ENCODE data around the gene NCAN. TPM values are rescaled to one million over a fixed set of nuclear protein-coding genes. Genes with fewer than 3 reads are reported as not detected.
A peak's percentile ranks its signal among the peaks of the same experiment; 100 is the strongest.

Gene NCAN
- total RNA-seq, 1 experiment from 2014 or later = 3.0 TPM

DNA sequence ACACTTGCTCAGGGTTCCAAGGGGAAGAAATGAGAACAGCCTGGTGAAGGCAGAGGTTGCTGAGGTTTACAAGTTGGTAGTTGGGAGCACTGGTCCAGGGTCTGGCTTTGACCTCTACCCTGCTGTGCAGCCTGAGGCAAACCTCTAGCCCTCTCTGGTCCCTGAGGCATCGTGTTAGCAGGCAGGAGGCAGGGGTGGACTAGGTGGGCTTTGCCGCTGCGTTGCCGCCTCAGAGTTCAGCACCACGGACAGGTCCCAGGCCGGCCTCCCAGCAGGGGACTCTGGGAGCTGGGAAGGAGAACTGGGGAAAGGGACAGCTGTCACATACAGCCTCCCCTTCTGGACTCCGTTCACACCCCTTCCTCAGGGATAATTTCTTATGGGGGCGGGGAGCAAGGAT, 3.1 kb downstream of the NCAN start (continued):
- TF ChIP-seq GRHL2 (CRISPR knock-in tag; IDR thresholded peaks at IDR 0.05; ENCODE audit: insufficient replicate concordance, severe bottlenecking) (no peak), NFE2L1 (CRISPR knock-in tag; IDR thresholded peaks at IDR 0.05) (peak; percentile 79; the same call in 1 of the 2 replicates), OVOL2 (CRISPR knock-in tag; IDR thresholded peaks at IDR 0.05; ENCODE audit: borderline replicate concordance) (no peak), CREM (CRISPR knock-in tag; IDR thresholded peaks at IDR 0.05) (peak; percentile 63; the same call in 1 of the 2 replicates), ETV6 (CRISPR knock-in tag; IDR thresholded peaks at IDR 0.05) (peak; percentile 78), GTF2I (CRISPR knock-in tag; conservative IDR thresholded peaks at IDR 0.05) (peak; percentile 80; the same call in 1 of the 2 replicates), ZBTB21 (CRISPR knock-in tag; IDR thresholded peaks at IDR 0.05; ENCODE audit: borderline replicate concordance) (peak; percentile 62; the same call in 1 of the 2 replicates), ESRRA (CRISPR knock-in tag; IDR thresholded peaks at IDR 0.05; ENCODE audit: borderline replicate concordance) (peak; percentile 64; the same call in 1 of the 2 replicates), KAT7 (CRISPR knock-in tag; IDR thresholded peaks at IDR 0.05; ENCODE audit: borderline replicate concordance) (no peak), NFATC4 (CRISPR knock-in tag; IDR thresholded peaks at IDR 0.05) (no peak), GABPB1 (CRISPR knock-in tag; IDR thresholded peaks at IDR 0.05) (no peak), CBFB (CRISPR knock-in tag; IDR thresholded peaks at IDR 0.05; ENCODE audit: low read depth) (no peak), FOXK1 (CRISPR knock-in tag; IDR thresholded peaks at IDR 0.05) (peak; percentile 78; the same call in 1 of the 2 replicates), CREB1 (CRISPR knock-in tag; IDR thresholded peaks at IDR 0.05) (peak; percentile 66; the same call in 1 of the 2 replicates), NR3C1 (CRISPR knock-in tag; conservative IDR thresholded peaks at IDR 0.05; ENCODE audit: low read depth) (0 out of 2 replicates have a peak, but pooled peaks have one; percentile 36), ZNF232 (CRISPR knock-in tag; IDR thresholded peaks at IDR 0.05) (peak; percentile 75; the same call in 1 of the 2 replicates)
- TF ChIP-seq, protein P1, sequence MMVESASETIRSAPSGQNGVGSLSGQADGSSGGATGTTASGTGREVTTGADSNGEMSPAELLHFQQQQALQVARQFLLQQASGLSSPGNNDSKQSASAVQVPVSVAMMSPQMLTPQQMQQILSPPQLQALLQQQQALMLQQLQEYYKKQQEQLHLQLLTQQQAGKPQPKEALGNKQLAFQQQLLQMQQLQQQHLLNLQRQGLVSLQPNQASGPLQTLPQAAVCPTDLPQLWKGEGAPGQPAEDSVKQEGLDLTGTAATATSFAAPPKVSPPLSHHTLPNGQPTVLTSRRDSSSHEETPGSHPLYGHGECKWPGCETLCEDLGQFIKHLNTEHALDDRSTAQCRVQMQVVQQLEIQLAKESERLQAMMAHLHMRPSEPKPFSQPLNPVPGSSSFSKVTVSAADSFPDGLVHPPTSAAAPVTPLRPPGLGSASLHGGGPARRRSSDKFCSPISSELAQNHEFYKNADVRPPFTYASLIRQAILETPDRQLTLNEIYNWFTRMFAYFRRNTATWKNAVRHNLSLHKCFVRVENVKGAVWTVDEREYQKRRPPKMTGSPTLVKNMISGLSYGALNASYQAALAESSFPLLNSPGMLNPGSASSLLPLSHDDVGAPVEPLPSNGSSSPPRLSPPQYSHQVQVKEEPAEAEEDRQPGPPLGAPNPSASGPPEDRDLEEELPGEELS (CRISPR knock-in tag; IDR thresholded peaks at IDR 0.05) = peak; percentile 95
- TF ChIP-seq, protein P2, sequence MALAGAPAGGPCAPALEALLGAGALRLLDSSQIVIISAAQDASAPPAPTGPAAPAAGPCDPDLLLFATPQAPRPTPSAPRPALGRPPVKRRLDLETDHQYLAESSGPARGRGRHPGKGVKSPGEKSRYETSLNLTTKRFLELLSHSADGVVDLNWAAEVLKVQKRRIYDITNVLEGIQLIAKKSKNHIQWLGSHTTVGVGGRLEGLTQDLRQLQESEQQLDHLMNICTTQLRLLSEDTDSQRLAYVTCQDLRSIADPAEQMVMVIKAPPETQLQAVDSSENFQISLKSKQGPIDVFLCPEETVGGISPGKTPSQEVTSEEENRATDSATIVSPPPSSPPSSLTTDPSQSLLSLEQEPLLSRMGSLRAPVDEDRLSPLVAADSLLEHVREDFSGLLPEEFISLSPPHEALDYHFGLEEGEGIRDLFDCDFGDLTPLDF (CRISPR knock-in tag; IDR thresholded peaks at IDR 0.05) = peak; percentile 89
- TF ChIP-seq, protein P3, sequence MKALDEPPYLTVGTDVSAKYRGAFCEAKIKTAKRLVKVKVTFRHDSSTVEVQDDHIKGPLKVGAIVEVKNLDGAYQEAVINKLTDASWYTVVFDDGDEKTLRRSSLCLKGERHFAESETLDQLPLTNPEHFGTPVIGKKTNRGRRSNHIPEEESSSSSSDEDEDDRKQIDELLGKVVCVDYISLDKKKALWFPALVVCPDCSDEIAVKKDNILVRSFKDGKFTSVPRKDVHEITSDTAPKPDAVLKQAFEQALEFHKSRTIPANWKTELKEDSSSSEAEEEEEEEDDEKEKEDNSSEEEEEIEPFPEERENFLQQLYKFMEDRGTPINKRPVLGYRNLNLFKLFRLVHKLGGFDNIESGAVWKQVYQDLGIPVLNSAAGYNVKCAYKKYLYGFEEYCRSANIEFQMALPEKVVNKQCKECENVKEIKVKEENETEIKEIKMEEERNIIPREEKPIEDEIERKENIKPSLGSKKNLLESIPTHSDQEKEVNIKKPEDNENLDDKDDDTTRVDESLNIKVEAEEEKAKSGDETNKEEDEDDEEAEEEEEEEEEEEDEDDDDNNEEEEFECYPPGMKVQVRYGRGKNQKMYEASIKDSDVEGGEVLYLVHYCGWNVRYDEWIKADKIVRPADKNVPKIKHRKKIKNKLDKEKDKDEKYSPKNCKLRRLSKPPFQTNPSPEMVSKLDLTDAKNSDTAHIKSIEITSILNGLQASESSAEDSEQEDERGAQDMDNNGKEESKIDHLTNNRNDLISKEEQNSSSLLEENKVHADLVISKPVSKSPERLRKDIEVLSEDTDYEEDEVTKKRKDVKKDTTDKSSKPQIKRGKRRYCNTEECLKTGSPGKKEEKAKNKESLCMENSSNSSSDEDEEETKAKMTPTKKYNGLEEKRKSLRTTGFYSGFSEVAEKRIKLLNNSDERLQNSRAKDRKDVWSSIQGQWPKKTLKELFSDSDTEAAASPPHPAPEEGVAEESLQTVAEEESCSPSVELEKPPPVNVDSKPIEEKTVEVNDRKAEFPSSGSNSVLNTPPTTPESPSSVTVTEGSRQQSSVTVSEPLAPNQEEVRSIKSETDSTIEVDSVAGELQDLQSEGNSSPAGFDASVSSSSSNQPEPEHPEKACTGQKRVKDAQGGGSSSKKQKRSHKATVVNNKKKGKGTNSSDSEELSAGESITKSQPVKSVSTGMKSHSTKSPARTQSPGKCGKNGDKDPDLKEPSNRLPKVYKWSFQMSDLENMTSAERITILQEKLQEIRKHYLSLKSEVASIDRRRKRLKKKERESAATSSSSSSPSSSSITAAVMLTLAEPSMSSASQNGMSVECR (CRISPR knock-in tag; IDR thresholded peaks at IDR 0.05; ENCODE audit: borderline replicate concordance) = peak; percentile 90
- TF ChIP-seq, protein P4, sequence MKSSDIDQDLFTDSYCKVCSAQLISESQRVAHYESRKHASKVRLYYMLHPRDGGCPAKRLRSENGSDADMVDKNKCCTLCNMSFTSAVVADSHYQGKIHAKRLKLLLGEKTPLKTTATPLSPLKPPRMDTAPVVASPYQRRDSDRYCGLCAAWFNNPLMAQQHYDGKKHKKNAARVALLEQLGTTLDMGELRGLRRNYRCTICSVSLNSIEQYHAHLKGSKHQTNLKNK (CRISPR knock-in tag; IDR thresholded peaks at IDR 0.05) = no peak
- TF ChIP-seq, protein P5, sequence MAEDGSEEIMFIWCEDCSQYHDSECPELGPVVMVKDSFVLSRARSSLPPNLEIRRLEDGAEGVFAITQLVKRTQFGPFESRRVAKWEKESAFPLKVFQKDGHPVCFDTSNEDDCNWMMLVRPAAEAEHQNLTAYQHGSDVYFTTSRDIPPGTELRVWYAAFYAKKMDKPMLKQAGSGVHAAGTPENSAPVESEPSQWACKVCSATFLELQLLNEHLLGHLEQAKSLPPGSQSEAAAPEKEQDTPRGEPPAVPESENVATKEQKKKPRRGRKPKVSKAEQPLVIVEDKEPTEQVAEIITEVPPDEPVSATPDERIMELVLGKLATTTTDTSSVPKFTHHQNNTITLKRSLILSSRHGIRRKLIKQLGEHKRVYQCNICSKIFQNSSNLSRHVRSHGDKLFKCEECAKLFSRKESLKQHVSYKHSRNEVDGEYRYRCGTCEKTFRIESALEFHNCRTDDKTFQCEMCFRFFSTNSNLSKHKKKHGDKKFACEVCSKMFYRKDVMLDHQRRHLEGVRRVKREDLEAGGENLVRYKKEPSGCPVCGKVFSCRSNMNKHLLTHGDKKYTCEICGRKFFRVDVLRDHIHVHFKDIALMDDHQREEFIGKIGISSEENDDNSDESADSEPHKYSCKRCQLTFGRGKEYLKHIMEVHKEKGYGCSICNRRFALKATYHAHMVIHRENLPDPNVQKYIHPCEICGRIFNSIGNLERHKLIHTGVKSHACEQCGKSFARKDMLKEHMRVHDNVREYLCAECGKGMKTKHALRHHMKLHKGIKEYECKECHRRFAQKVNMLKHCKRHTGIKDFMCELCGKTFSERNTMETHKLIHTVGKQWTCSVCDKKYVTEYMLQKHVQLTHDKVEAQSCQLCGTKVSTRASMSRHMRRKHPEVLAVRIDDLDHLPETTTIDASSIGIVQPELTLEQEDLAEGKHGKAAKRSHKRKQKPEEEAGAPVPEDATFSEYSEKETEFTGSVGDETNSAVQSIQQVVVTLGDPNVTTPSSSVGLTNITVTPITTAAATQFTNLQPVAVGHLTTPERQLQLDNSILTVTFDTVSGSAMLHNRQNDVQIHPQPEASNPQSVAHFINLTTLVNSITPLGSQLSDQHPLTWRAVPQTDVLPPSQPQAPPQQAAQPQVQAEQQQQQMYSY (CRISPR knock-in tag; IDR thresholded peaks at IDR 0.05) = no peak
- TF ChIP-seq, protein P6, sequence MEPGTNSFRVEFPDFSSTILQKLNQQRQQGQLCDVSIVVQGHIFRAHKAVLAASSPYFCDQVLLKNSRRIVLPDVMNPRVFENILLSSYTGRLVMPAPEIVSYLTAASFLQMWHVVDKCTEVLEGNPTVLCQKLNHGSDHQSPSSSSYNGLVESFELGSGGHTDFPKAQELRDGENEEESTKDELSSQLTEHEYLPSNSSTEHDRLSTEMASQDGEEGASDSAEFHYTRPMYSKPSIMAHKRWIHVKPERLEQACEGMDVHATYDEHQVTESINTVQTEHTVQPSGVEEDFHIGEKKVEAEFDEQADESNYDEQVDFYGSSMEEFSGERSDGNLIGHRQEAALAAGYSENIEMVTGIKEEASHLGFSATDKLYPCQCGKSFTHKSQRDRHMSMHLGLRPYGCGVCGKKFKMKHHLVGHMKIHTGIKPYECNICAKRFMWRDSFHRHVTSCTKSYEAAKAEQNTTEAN (CRISPR knock-in tag; IDR thresholded peaks at IDR 0.05) = 0 out of 2 replicates have a peak, but pooled peaks have one; percentile 55
- TF ChIP-seq, protein P7, sequence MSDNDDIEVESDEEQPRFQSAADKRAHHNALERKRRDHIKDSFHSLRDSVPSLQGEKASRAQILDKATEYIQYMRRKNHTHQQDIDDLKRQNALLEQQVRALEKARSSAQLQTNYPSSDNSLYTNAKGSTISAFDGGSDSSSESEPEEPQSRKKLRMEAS (CRISPR knock-in tag; IDR thresholded peaks at IDR 0.05) = peak; percentile 70
- TF ChIP-seq, protein P8, sequence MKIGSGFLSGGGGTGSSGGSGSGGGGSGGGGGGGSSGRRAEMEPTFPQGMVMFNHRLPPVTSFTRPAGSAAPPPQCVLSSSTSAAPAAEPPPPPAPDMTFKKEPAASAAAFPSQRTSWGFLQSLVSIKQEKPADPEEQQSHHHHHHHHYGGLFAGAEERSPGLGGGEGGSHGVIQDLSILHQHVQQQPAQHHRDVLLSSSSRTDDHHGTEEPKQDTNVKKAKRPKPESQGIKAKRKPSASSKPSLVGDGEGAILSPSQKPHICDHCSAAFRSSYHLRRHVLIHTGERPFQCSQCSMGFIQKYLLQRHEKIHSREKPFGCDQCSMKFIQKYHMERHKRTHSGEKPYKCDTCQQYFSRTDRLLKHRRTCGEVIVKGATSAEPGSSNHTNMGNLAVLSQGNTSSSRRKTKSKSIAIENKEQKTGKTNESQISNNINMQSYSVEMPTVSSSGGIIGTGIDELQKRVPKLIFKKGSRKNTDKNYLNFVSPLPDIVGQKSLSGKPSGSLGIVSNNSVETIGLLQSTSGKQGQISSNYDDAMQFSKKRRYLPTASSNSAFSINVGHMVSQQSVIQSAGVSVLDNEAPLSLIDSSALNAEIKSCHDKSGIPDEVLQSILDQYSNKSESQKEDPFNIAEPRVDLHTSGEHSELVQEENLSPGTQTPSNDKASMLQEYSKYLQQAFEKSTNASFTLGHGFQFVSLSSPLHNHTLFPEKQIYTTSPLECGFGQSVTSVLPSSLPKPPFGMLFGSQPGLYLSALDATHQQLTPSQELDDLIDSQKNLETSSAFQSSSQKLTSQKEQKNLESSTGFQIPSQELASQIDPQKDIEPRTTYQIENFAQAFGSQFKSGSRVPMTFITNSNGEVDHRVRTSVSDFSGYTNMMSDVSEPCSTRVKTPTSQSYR (CRISPR knock-in tag; IDR thresholded peaks at IDR 0.05) = peak; percentile 80; the same call in 1 of the 2 replicates
